ENCODE data around the gene SPEM1.

SPEM1 gene

DNA sequence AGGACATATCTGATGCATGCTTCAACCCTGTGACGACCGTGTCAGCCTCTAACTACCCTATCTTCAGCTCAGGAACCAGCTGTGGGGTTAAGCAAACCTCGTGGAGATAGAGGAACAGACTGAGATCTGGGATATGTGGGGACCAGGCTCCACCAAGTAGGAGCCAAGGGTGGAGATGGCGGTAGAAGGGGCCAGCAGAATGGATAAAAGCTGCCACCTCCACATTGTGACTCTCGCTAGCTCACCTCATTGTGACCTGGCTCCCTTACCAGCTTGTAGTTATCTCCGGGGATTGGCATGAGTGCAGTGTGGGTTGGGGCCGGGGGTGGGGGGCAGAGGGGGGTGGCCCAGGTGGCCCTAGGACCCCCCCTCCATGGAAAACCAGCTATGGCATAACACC, 5.2 kb downstream of the SPEM1 start, which contains the start of gene SPEM2:
Gene SPEM2, plus strand, starts transcription at position 301 of the 400 bp plus-strand sequence. Its CDS starts 73 bp downstream, at position 374.
- H3K27ac ChIP-seq, result no peak within 1 kb of the TSS
- TF ChIP-seq, protein P1, sequence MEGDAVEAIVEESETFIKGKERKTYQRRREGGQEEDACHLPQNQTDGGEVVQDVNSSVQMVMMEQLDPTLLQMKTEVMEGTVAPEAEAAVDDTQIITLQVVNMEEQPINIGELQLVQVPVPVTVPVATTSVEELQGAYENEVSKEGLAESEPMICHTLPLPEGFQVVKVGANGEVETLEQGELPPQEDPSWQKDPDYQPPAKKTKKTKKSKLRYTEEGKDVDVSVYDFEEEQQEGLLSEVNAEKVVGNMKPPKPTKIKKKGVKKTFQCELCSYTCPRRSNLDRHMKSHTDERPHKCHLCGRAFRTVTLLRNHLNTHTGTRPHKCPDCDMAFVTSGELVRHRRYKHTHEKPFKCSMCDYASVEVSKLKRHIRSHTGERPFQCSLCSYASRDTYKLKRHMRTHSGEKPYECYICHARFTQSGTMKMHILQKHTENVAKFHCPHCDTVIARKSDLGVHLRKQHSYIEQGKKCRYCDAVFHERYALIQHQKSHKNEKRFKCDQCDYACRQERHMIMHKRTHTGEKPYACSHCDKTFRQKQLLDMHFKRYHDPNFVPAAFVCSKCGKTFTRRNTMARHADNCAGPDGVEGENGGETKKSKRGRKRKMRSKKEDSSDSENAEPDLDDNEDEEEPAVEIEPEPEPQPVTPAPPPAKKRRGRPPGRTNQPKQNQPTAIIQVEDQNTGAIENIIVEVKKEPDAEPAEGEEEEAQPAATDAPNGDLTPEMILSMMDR (conservative IDR thresholded peaks at IDR 0.05), result no peak

DNA sequence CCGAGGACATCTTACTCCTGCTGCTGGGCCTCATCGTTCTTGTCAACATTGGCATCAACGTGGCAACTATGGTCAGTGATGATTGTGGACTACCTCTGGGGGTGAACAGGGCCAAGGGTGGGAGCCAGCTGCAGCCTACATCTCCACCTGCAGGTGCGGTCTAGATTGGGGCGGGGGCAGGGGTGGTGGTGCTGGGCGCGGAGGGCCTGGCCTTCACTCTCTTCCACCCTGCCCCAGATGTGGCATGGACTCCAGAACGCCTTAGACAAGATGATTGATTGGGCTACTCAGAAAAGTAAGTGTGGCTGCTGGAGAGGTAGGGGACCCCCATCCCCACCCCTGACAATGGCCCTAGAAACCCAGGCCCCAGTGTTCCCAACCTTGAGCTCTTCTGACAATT, 5.6 kb downstream of the SPEM1 start:
- no peak overlapping the region for H3K27ac ChIP-seq
- TF ChIP-seq, protein P1 (conservative IDR thresholded peaks at IDR 0.05), result no peak

DNA sequence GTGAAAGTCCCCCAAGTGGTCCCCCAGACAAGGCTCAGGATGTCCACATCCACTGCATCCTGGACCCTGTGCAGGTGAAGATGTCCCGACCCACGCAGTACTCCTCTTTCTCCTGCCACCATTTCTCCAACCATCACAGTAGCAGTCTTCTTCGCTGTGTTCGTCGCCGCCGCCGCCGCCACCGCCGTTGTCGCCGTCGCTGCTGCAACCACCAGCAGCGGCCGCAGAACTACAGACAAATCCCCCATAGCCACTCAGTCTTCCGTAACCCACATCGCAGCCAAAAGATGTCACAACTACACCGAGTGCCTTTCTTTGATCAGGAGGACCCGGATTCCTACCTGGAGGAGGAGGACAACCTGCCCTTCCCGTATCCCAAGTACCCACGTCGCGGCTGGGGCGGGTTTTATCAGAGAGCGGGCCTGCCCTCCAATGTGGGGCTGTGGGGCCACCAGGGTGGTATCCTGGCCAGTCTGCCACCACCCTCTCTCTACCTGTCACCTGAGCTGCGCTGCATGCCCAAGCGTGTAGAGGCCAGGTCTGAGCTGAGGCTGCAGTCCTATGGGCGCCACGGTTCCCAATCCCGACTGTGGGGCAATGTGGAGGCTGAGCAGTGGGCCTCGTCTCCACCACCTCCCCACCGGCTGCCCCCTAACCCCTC, 6.2 kb downstream of the SPEM1 start:
- TF ChIP-seq, protein P1 (conservative IDR thresholded peaks at IDR 0.05), result no peak
- no peak overlapping the region for H3K27ac ChIP-seq

DNA sequence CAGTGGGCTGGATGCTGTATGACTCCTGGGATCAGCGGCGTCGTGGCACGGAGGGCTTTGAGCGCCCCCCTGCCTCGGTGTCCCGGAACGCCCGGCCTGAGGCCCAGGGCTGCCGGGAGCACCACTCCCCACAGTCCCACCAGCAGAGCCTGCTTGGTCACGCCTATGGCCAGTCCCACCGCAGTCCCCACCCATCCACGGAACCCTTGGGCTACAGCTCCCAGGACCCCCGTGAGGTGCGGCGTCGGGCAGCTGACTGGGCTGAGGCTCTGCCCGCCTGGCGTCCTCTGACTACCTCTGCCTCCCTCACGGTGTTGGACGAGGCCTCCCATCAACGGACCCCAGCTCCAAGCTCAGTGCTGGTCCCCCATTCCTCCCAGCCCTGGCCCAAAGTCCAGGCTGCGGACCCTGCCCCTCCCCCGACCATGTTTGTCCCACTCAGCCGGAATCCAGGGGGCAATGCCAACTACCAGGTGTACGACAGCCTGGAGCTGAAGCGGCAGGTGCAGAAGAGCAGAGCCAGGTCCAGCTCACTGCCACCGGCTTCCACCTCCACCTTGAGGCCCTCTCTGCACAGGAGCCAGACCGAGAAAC, 6.9 kb downstream of the SPEM1 start:
- no peak overlapping the region for H3K27ac ChIP-seq
- TF ChIP-seq, protein P1 (conservative IDR thresholded peaks at IDR 0.05), result no peak

DNA sequence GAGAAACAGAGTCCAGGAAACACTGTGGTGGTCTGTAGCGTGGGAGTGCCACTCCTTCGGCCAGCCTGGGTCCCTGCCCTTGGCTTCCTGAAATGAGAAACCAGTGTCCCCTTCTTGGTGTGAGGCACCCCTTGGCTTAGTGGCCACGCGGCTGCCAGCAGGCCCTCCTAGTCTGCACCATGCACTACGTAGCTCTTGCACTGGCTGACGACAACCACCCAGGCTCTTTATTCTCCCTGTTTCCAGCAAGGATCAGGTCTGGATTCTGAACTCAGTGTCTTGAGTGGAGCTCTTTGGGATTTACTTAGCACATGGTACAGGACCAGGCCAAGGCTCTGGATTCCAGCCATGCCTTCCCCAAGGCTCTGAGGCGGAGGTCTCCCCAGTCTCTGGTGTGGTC, 7.4 kb downstream of the SPEM1 start:
- TF ChIP-seq, protein P1 (conservative IDR thresholded peaks at IDR 0.05), result no peak
- H3K27ac ChIP-seq, result no peak overlapping the region

DNA sequence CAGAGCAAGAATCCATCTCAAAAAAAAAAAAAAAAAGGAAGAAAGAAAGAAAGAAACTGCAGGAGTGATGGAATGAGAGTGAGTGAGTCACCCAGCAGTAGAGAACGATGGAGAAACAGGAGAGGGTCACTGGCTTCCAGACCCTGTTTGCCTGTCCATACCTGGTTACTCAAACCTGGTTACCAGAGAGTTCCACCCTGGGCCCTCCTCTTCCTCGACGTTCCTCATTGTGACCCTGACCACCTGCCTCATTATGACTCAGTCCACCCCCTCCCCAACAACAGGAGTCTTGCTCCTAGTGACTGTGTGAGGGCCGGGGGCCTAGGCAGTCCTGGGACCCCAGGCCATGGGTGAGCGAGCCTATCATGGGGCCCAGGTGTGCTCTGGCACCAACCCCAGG, 8.4 kb downstream of the SPEM1 start, which contains the start of gene SPEM3:
Gene SPEM3, plus strand, starts transcription at position 301 of the 400 bp plus-strand sequence. Its CDS starts 46 bp downstream, at position 347.
- TF ChIP-seq, protein P1 (conservative IDR thresholded peaks at IDR 0.05), result no peak
- no peak within 1 kb of the TSS for H3K27ac ChIP-seq

DNA sequence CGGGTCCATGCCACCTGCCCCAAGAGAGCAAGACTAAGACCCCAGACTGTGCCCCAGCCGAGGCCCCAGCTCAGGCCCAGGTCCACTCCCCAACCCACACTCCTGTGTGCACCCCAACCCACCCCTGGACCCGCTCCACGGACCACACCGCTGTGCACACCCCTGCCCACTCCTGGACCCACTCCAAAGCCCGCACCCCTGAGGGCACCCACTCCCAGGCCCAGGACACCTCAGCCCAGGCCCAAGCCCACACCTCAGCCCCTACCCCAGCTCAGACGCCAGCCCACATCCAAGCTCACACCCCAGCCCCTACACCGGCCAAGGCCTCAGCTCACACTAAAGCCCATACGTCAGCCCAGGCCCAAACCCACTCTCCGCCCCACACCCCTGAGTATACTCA, 9.6 kb downstream of the SPEM1 start:
- TF ChIP-seq, protein P1 (conservative IDR thresholded peaks at IDR 0.05), result no peak
- no peak overlapping the region for H3K27ac ChIP-seq
